Esophagus muscularis mucosa (tissue), 3 donors: ENCODE measurements around the gene TMEM141.
"Not testable (repeated sequence)": the region's sequence is repeated elsewhere in the genome, so short reads cannot be mapped to it uniquely, and the experiment has no call there.

Source experiments
- POLR2A ChIP-seq: fragments of 450-650 bp; IDR thresholded peaks from one replicate; pipeline ENCODE4 v1.6.1; 2017; ENCODE audit warnings: antibody characterized with exemption, moderate library complexity, mild to moderate bottlenecking, low read depth
- POLR2AphosphoS5 ChIP-seq, 2 donors: sonication (generic); formaldehyde crosslinking; IDR thresholded peaks; one replicate each; pipeline ENCODE4 v1.6.1; 2017; ENCODE audit warnings: antibody characterized with exemption in 2 of 2
- TF ChIP-seq, protein P1 (sequence below), 3 experiments: fragments of 200-600 bp in 2 of 3; fragments of 450-650 bp in 1 of 3; sonication (generic) in 2 of 3; IDR thresholded peaks; one replicate each; pipeline ENCODE4 v1.5.1; 2017 to 2019; ENCODE audit warnings: antibody characterized with exemption in 3 of 3, mild to moderate bottlenecking in 2 of 3, moderate library complexity in 1 of 3

DNA sequence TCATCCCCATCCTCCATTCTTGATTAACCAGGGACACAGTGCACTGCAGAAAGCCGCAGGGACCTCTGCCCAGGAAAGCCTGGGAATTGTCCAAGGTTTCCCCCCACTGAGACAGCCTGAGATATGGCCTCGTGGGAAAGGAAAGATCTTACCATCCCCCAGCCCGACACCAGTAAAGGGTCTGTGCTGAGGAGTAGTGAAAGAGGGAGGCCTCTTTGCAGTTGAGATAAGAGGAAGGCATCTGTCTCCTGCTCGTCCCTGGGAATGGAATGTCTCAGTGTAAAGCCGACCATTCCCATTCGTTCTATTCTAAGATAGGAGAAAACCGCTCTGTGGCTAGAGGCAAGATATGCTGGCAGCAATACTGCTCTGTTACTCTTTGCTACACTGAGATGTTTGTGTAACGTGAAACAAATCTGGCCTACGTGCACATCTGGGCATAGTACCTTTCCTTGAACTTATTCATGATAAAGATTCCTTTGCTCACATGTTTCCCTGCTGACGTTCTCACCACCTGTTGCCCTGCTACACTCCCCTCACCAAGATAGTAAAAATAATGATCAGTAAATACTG lies 5.7 kb downstream of the TMEM141 start:
- TF ChIP-seq, protein P1, sequence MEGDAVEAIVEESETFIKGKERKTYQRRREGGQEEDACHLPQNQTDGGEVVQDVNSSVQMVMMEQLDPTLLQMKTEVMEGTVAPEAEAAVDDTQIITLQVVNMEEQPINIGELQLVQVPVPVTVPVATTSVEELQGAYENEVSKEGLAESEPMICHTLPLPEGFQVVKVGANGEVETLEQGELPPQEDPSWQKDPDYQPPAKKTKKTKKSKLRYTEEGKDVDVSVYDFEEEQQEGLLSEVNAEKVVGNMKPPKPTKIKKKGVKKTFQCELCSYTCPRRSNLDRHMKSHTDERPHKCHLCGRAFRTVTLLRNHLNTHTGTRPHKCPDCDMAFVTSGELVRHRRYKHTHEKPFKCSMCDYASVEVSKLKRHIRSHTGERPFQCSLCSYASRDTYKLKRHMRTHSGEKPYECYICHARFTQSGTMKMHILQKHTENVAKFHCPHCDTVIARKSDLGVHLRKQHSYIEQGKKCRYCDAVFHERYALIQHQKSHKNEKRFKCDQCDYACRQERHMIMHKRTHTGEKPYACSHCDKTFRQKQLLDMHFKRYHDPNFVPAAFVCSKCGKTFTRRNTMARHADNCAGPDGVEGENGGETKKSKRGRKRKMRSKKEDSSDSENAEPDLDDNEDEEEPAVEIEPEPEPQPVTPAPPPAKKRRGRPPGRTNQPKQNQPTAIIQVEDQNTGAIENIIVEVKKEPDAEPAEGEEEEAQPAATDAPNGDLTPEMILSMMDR (IDR thresholded peaks at IDR 0.05) = not testable (repeated sequence)
- TF ChIP-seq POLR2A; POLR2AphosphoS5 (IDR thresholded peaks at IDR 0.05): not testable (repeated sequence)
